Measurements from ENCODE around the gene UBR2.

The UBR2 gene

GRCh38 chr6:42690151-42690702 is 126.4 kb downstream of the UBR2 start:
- TF ChIP-seq TAF1 (IDR thresholded peaks at IDR 0.05; ENCODE audit: borderline replicate concordance, insufficient read depth, low read length) (no peak), SIN3A (IDR thresholded peaks at IDR 0.05; ENCODE audit: borderline replicate concordance, insufficient read depth, low read length) (no peak), POLR2AphosphoS5 (IDR thresholded peaks at IDR 0.05; ENCODE audit: low read depth, low read length) (no peak), REST (IDR thresholded peaks at IDR 0.05; ENCODE audit: insufficient read depth in 1 of 2, low read depth in 2 of 2, low read length in 2 of 2) (no peak), FOXP2 (optimal IDR thresholded peaks at IDR 0.05; ENCODE audit: borderline replicate concordance, extremely low read depth, extremely low read length, insufficient read depth) (no peak)

GRCh38 chr6:42690872-42691271 is 127.0 kb downstream of the UBR2 start:
- TF ChIP-seq TAF1 (IDR thresholded peaks at IDR 0.05; ENCODE audit: borderline replicate concordance, insufficient read depth, low read length), result no peak
- no peak for TF ChIP-seq SIN3A (IDR thresholded peaks at IDR 0.05; ENCODE audit: borderline replicate concordance, insufficient read depth, low read length)
- no peak for TF ChIP-seq POLR2AphosphoS5 (IDR thresholded peaks at IDR 0.05; ENCODE audit: low read depth, low read length)
- no peak for TF ChIP-seq FOXP2 (optimal IDR thresholded peaks at IDR 0.05; ENCODE audit: borderline replicate concordance, extremely low read depth, extremely low read length, insufficient read depth)
- TF ChIP-seq REST (IDR thresholded peaks at IDR 0.05; ENCODE audit: insufficient read depth in 1 of 2, low read depth in 2 of 2, low read length in 2 of 2), result no peak

GRCh38 chr6:42692137-42692911 is 128.5 kb downstream of the UBR2 start:
- TF ChIP-seq TAF1 (IDR thresholded peaks at IDR 0.05; ENCODE audit: borderline replicate concordance, insufficient read depth, low read length), result no peak
- peak; percentile 71; the same call in 1 of the 2 replicates for TF ChIP-seq SIN3A (IDR thresholded peaks at IDR 0.05; ENCODE audit: borderline replicate concordance, insufficient read depth, low read length)
- no peak for TF ChIP-seq FOXP2 (optimal IDR thresholded peaks at IDR 0.05; ENCODE audit: borderline replicate concordance, extremely low read depth, extremely low read length, insufficient read depth)
- TF ChIP-seq POLR2AphosphoS5 (IDR thresholded peaks at IDR 0.05; ENCODE audit: low read depth, low read length), result peak; percentile 48; the same call in 1 of the 2 replicates
- TF ChIP-seq REST (IDR thresholded peaks at IDR 0.05; ENCODE audit: insufficient read depth in 1 of 2, low read depth in 2 of 2, low read length in 2 of 2), result no peak

- TF ChIP-seq TAF1 (IDR thresholded peaks at IDR 0.05; ENCODE audit: borderline replicate concordance, insufficient read depth, low read length), result no peak
- no peak for TF ChIP-seq REST (IDR thresholded peaks at IDR 0.05; ENCODE audit: insufficient read depth in 1 of 2, low read depth in 2 of 2, low read length in 2 of 2)
- TF ChIP-seq SIN3A (IDR thresholded peaks at IDR 0.05; ENCODE audit: borderline replicate concordance, insufficient read depth, low read length), result no peak
- no peak for TF ChIP-seq FOXP2 (optimal IDR thresholded peaks at IDR 0.05; ENCODE audit: borderline replicate concordance, extremely low read depth, extremely low read length, insufficient read depth)
- no peak for TF ChIP-seq POLR2AphosphoS5 (IDR thresholded peaks at IDR 0.05; ENCODE audit: low read depth, low read length)
Measured at GRCh38 chr6:42693725-42694323, 130.0 kb downstream of the UBR2 start.
